GM18868 (cell line): Measurements from ENCODE around the gene POLR2F.
A peak's percentile ranks its signal among the peaks of the same experiment; 100 is the strongest.
"Not testable (repeated sequence)": the region's sequence is repeated elsewhere in the genome, so short reads cannot be mapped to it uniquely, and the experiment has no call there.

Source experiments
- ATAC-seq: cut with Tn5 transposase; IDR thresholded peaks from one replicate; pipeline ENCODE4 v1.9.1; 2021; ENCODE audit warnings: mild to moderate bottlenecking, moderate library complexity; ENCODE audit not compliant: unreplicated experiment

The POLR2F gene

GRCh38 chr22:37925330-37925729, 28.2 kb upstream of the POLR2F start:
- no peak for ATAC-seq

GRCh38 chr22:37925767-37926166, 27.7 kb upstream of the POLR2F start:
- no peak for ATAC-seq

- no peak for ATAC-seq
Measured at GRCh38 chr22:37926358-37926757, 27.1 kb upstream of the POLR2F start.

GRCh38 chr22:37926771-37927636, 26.5 kb upstream of the POLR2F start:
- ATAC-seq, result no peak

- ATAC-seq, result no peak
Measured at GRCh38 chr22:37927637-37927936, 25.9 kb upstream of the POLR2F start.

GRCh38 chr22:37929390-37929789, 24.1 kb upstream of the POLR2F start:
- ATAC-seq, result no peak

GRCh38 chr22:37930270-37930951, 23.1 kb upstream of the POLR2F start:
- no peak for ATAC-seq

GRCh38 chr22:37930952-37931440, 22.5 kb upstream of the POLR2F start:
- ATAC-seq, result no peak

- no peak for ATAC-seq
Measured at GRCh38 chr22:37931893-37932389, 21.6 kb upstream of the POLR2F start.

- ATAC-seq, result no peak
Measured at GRCh38 chr22:37932401-37932800, 21.1 kb upstream of the POLR2F start.

GRCh38 chr22:37932821-37933578, 20.5 kb upstream of the POLR2F start:
- ATAC-seq, result no peak

- ATAC-seq, result peak; percentile 86
Measured at GRCh38 chr22:37933711-37934376, 19.7 kb upstream of the POLR2F start.

GRCh38 chr22:37940698-37941376, 12.7 kb upstream of the POLR2F start:
- ATAC-seq, result no peak

- ATAC-seq, result no peak
Measured at GRCh38 chr22:37942133-37942532, 11.4 kb upstream of the POLR2F start.

- ATAC-seq, result no peak
Measured at GRCh38 chr22:37943136-37943824, 10.2 kb upstream of the POLR2F start.

GRCh38 chr22:37943825-37944198, 9.7 kb upstream of the POLR2F start:
- ATAC-seq, result no peak

- not testable (repeated sequence) for ATAC-seq
Measured at GRCh38 chr22:37944423-37944822, 9.1 kb upstream of the POLR2F start.

- not testable (repeated sequence) for ATAC-seq
Measured at GRCh38 chr22:37947142-37947795, 6.2 kb upstream of the POLR2F start.

GRCh38 chr22:37951305-37951704, 2.2 kb upstream of the POLR2F start:
- no peak for ATAC-seq
